Activated T-helper 1 cell treated with anti-CD3 and anti-CD28 coated beads, Interleukin-2, amount 50 U/mL, for 16 hours (primary cell): ENCODE data around the gene MLLT3.
A peak's percentile ranks its signal among the peaks of the same experiment; 100 is the strongest.

Experiments used
- DNase-seq, 2 donors: peaks; one replicate each; pipeline ENCODE4 v3.0.0-alpha.2; 2020; ENCODE audit warnings: low read depth in 1 of 2, low spot score in 1 of 2

MLLT3 gene

GRCh38 chr9:20630241-20630943 is 8.1 kb upstream of the MLLT3 start:
- no peak for DNase-seq

GRCh38 chr9:20625003-20625349 is 2.7 kb upstream of the MLLT3 start:
- no peak for DNase-seq

GRCh38 chr9:20624201-20625002 is 2.1 kb upstream of the MLLT3 start:
- DNase-seq, result peak in 1 of 2 donors; percentile 19

- no peak for DNase-seq
Observed at GRCh38 chr9:20623748-20624124, 1.4 kb upstream of the MLLT3 start.

GRCh38 chr9:20623021-20623747 is 885 bp upstream of the MLLT3 start:
- peak; percentile 33 to 45 for DNase-seq

GRCh38 chr9:20621471-20622329 is 599 bp downstream of the MLLT3 start:
- DNase-seq, result peak; percentile 57 to 63

- DNase-seq, result peak; percentile 21 to 42
Observed at GRCh38 chr9:20620650-20621470, 1.4 kb downstream of the MLLT3 start.

GRCh38 chr9:20619487-20620200 is 2.7 kb downstream of the MLLT3 start:
- no peak for DNase-seq

- DNase-seq, result no peak
Observed at GRCh38 chr9:20618361-20618802, 3.9 kb downstream of the MLLT3 start.

GRCh38 chr9:20616808-20617207 is 5.5 kb downstream of the MLLT3 start:
- DNase-seq, result no peak

- no peak for DNase-seq
Observed at GRCh38 chr9:20614602-20615216, 7.6 kb downstream of the MLLT3 start.

GRCh38 chr9:20611691-20612287 is 10.5 kb downstream of the MLLT3 start:
- no peak for DNase-seq

- no peak for DNase-seq
Observed at GRCh38 chr9:20610591-20610990, 11.7 kb downstream of the MLLT3 start.

GRCh38 chr9:20608582-20608981 is 13.7 kb downstream of the MLLT3 start:
- no peak for DNase-seq

GRCh38 chr9:20606652-20607051 is 15.6 kb downstream of the MLLT3 start:
- DNase-seq, result no peak

- DNase-seq, result no peak
Observed at GRCh38 chr9:20604562-20604961, 17.7 kb downstream of the MLLT3 start.

- DNase-seq, result no peak
Observed at GRCh38 chr9:20603524-20604268, 18.6 kb downstream of the MLLT3 start.

GRCh38 chr9:20601292-20601691 is 21.0 kb downstream of the MLLT3 start:
- no peak for DNase-seq
